Tibial nerve (tissue), 3 donors: ENCODE measurements around the gene CST5.
"Not testable (repeated sequence)": the region's sequence is repeated elsewhere in the genome, so short reads cannot be mapped to it uniquely, and the experiment has no call there.

Experiments used
- CTCF ChIP-seq, 5 experiments: fragments of 200-600 bp in 3 of 5; fragments of 450-650 bp in 2 of 5; sonication (generic) in 3 of 5; IDR thresholded peaks; one replicate each; pipeline ENCODE4 v1.5.1; 2016 to 2019; ENCODE audit warnings: antibody characterized with exemption in 5 of 5, mild to moderate bottlenecking in 3 of 5, moderate library complexity in 2 of 5
- POLR2A ChIP-seq, 2 donors: fragments of 450-650 bp; IDR thresholded peaks; one replicate each; pipeline ENCODE4 v1.6.1; 2017; ENCODE audit warnings: antibody characterized with exemption in 2 of 2, mild to moderate bottlenecking in 2 of 2, moderate library complexity in 2 of 2

GRCh38 chr20:23860771-23861170 is 18.8 kb downstream of the CST5 start:
- TF ChIP-seq CTCF, POLR2A (IDR thresholded peaks at IDR 0.05): not testable (repeated sequence)
